Pancreas (tissue), 10 donors: ENCODE measurements around the gene PTPRM. TPM values are rescaled to one million over a fixed set of nuclear protein-coding genes. Genes with fewer than 3 reads are reported as not detected.

Experiments used
- ATAC-seq, 4 donors: fragments of 200-7000 bp; cut with Tn5 transposase; one replicate each; pipeline versions ENCODE4 v1.8.0 to v1.9.1; 2020; ENCODE audit warnings: mild to moderate bottlenecking in 4 of 4, moderate library complexity in 4 of 4
- DNase-seq, 6 donors: peaks; one replicate each; pipeline ENCODE4 v3.0.0-alpha.2; 2020
- FAIRE-seq: peaks from 2 replicates; lab custom pipeline; 2012; peaks lifted over from hg19 to GRCh38; lab: Jason Lieb, UNC
- H3K27ac ChIP-seq, 4 donors: fragments of 200-600 bp; sonication (generic); 1 replicate in 3 of 4; 2 replicates in 1 of 4; pipeline versions ENCODE4 v1.5.0 to v1.8.0; 2020
- H3K27me3 ChIP-seq, 4 donors: fragments of 200-600 bp; one replicate each; pipeline ENCODE4 v1.8.0; 2021
- H3K36me3 ChIP-seq, 3 donors: fragments of 200-600 bp; sonication (generic) in 1 of 3; one replicate each; pipeline versions ENCODE4 v1.5.0 to v1.8.0; 2020 to 2021
- H3K4me1 ChIP-seq, 3 donors: fragments of 200-600 bp; one replicate each; pipeline ENCODE4 v1.8.0; 2021
- H3K4me3 ChIP-seq, 4 donors: fragments of 200-600 bp; sonication (generic) in 2 of 4; one replicate each; pipeline versions ENCODE4 v1.5.0 to v1.8.0; 2020 to 2021
- H3K9me3 ChIP-seq, 4 donors: fragments of 200-600 bp; one replicate each; pipeline ENCODE4 v1.8.0; 2021
- WGBS, 2 donors: extraction: QIAGEN DNeasy Blood & Tissue Kit; methylation state at CpG; one replicate each; pipeline ENCODE4 v1.1.7; 2013; 5-methylcytosine and 5-hydroxymethylcytosine counted together
- intact Hi-C, 3 donors: fragments of 100-400 bp; cut with DNase I; formaldehyde crosslinking; loops; one replicate each; pipeline versions ENCODE4 v1.11.1 to v1.14.2; 2022
- polyA plus RNA-seq, 2 donors: library from polyadenylated mRNA; stranded (reverse); fragments of 200-250 nt; gene quantifications; one replicate each; pipeline ENCODE4 v1.2.3, GENCODE V29; 2013
- total RNA-seq, 6 donors: library from RNA; stranded (reverse); fragmentation: NEBNext Ultra II Directional in 4 of 6; extraction: Animal tissue kit (Norgen Biotek cat#: 25700) in 4 of 6; gene quantifications; one replicate each; pipeline versions ENCODE4 v1.2.1 to v1.2.4, GENCODE V29; 2021 to 2023
- TF ChIP-seq, protein P1 (sequence below), 4 donors: fragments of 200-600 bp; sonication (generic) in 3 of 4; IDR thresholded peaks; one replicate each; pipeline versions ENCODE4 v1.5.0 to v1.8.0; 2021; ENCODE audit warnings: antibody characterized with exemption in 4 of 4
- donor health status: healthy with polysubstance abuse.
- donor health status: DM: no; HTN: no; CAD: no; lungs with moderate emphysema.
- donor health status: DM: no; HTN: no; CAD: no.
- donor health status: control.
- donor health status: control.
- donor health status: Bipolar disorder and iron deficiency.
- donor health status: DM: yes; HTN: yes; CAD: no.
- donor health status: DM: no; HTN: no; CAD: no.
- donor health status: DM: no; HTN: no; CAD: no.
- donor health status: DM: yes; HTN: yes; CAD: no.

PTPRM gene
- total and polyA plus RNA-seq, 8 donors: 14.5 to 50.7 (median 19.7) TPM

DNA sequence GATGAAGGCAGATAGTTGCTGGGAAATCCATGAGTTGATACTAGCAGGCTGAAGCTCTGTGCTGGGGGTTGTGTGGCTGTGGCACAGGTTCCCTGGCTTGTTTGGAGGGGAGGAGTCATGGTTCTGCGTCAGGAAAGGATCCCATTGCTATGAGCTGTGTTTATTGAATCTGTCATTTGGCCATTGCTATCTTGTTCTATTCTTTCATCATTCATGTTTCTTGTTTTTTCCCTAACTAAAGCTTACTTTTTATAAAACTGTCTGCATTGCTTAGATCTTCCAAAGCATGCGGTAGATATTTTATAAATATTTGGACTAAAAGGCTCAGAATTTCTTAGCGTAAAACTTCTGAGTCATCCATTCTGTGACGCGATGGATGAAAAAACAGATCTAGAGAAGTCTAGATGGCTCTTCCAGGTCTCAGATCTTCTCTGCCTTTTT is 335.3 kb downstream of the PTPRM start:
- H3K4me1 ChIP-seq: peaks cover 0 to 4% (median 0%) of the 10 kb centered on the region in 3 donors
- no peak overlapping the region for H3K4me3 ChIP-seq
- FAIRE-seq (peak; percentile 95), ATAC-seq (peak; percentile 66 to 87 (median 80)), DNase-seq (peak in 3 of 6 donors; percentile 26 to 32 (median 27))
- no peak overlapping the region for H3K27ac ChIP-seq
- TF ChIP-seq, protein P1, sequence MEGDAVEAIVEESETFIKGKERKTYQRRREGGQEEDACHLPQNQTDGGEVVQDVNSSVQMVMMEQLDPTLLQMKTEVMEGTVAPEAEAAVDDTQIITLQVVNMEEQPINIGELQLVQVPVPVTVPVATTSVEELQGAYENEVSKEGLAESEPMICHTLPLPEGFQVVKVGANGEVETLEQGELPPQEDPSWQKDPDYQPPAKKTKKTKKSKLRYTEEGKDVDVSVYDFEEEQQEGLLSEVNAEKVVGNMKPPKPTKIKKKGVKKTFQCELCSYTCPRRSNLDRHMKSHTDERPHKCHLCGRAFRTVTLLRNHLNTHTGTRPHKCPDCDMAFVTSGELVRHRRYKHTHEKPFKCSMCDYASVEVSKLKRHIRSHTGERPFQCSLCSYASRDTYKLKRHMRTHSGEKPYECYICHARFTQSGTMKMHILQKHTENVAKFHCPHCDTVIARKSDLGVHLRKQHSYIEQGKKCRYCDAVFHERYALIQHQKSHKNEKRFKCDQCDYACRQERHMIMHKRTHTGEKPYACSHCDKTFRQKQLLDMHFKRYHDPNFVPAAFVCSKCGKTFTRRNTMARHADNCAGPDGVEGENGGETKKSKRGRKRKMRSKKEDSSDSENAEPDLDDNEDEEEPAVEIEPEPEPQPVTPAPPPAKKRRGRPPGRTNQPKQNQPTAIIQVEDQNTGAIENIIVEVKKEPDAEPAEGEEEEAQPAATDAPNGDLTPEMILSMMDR (IDR thresholded peaks at IDR 0.05): no peak
- WGBS, 2 donors: 78 to 84% methylated on average over 5 of the region's 5 CpGs
- H3K9me3 ChIP-seq: no peaks in the 10 kb centered on the region
- intact Hi-C loops: no loop called here
- H3K27me3 ChIP-seq: no peaks in the 10 kb centered on the region
- H3K36me3 ChIP-seq: no peaks in the 10 kb centered on the region

- Histone ChIP-seq H3K9me3 (no peaks in the 10 kb centered on the region), H3K4me1 (peaks cover 0 to 4% (median 0%) of the 10 kb centered on the region in 3 donors), H3K27me3 (no peaks in the 10 kb centered on the region), H3K27ac (no peak overlapping the region), H3K4me3 (no peak overlapping the region), H3K36me3 (no peaks in the 10 kb centered on the region)
- no peak for DNase-seq
- peak; percentile 54 for FAIRE-seq
- 93 to 95% methylated on average over 2 of the region's 2 CpGs for WGBS, 2 donors
- no peak for ATAC-seq
- intact Hi-C loops: no loop called here
- TF ChIP-seq, protein P1 (IDR thresholded peaks at IDR 0.05): no peak
These were observed 337.4 kb downstream of the PTPRM start for GRCh38 chr18:7904529-7904928.

DNA sequence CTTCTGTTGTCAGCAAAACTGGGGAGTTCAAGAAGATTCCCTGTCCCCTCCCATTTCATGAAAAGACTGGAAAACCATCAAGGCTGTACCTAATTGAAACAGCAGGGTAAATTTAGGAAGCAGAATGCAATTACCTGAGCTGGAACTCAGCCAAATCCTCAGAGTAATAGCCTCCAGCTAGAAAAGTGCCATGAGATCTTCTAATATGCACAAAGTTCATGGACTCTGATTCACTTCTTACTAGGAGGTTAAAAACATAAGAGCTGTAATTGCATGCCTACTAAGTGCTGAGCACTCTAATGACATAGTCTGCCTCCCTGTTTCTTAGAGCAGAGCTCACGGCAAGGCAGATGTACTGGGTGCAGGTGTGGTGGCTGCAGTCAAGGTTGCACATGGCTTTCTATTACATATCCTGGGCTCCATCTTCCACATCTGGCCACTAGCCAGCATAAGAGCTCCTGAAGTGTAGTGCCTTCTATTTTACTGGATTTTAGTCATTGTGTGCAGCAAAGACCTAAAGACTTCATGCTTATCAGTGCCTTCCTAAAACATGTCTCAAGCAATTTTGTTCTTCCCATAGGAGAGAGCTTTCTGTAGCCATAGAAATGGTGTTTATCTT is 341.7 kb downstream of the PTPRM start:
- Histone ChIP-seq H3K27me3 (no peaks in the 10 kb centered on the region), H3K4me3 (no peak overlapping the region), H3K9me3 (no peaks in the 10 kb centered on the region), H3K27ac (no peak overlapping the region), H3K4me1 (no peaks in the 10 kb centered on the region), H3K36me3 (no peaks in the 10 kb centered on the region)
- DNase-seq: no peak
- TF ChIP-seq, protein P1 (IDR thresholded peaks at IDR 0.05): no peak
- no peak for FAIRE-seq
- WGBS, 2 donors: 89 to 96% methylated on average over 1 of the region's 1 CpG
- ATAC-seq: no peak
- intact Hi-C loops: no loop called here

DNA sequence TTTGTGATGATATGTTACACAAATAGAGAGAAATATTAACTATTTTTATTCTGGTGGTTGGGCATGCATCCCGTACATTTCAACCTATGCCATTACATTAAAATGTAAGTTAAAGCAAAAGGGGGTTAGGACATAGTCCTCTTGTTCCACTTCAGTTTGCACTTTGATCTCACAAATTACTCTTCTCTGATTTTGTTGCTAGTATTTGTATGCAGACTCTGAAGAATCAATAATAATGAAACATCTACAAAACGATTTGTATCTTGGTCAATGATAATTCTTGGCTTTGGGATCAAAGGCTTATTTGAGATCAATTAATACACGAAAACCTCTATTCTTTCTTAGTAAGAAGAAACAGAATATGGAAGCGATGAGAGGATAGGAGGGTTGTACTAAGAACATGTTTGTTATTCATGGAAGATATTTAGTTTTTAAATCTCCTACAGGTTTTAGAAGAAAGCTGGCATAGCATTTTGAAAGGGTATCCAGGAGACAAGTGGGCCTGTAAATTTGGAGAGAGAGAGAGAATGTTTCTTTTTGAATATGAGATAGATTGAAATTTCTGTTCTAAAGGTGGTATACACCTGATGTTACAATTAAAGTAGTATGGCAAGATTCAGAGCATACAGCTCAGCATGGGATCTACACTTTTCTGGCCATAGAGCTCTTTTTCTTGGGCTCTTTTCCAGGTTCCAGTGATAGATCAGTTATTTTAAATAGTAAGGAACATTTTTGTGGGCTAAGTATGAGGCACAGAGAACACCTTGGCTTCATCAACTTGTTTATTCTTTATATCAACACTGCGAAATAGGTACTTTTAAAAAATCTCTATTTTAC is 347.9 kb downstream of the PTPRM start:
- ATAC-seq (no peak), DNase-seq (no peak), FAIRE-seq (no peak)
- intact Hi-C loops: no loop called here
- no peak overlapping the region for H3K4me3 ChIP-seq
- no peaks in the 10 kb centered on the region for H3K27me3 ChIP-seq
- TF ChIP-seq, protein P1 (IDR thresholded peaks at IDR 0.05): no peak
- WGBS, 2 donors: 45% methylated on average over 5 of the region's 5 CpGs
- H3K27ac ChIP-seq: no peak overlapping the region
- no peaks in the 10 kb centered on the region for H3K36me3 ChIP-seq
- H3K9me3 ChIP-seq: no peaks in the 10 kb centered on the region
- peaks cover 6 to 8% (median 7%) of the 10 kb centered on the region in 3 donors for H3K4me1 ChIP-seq
